Esophagus squamous epithelium (tissue), 5 donors: Measurements from ENCODE around the gene ASMT. TPM values are rescaled to one million over a fixed set of nuclear protein-coding genes. Genes with fewer than 3 reads are reported as not detected.

Source experiments
- DNase-seq: peaks from one replicate; lab custom pipeline; 2025; lab: John Stamatoyannopoulos, UW
- H3K27ac ChIP-seq, 4 donors: fragments of 200-600 bp; sonication (generic); one replicate each; pipeline ENCODE4 v1.5.1; 2016 to 2019; ENCODE audit warnings: mild to moderate bottlenecking in 1 of 4
- H3K27me3 ChIP-seq, 4 donors: fragments of 200-600 bp; sonication (generic); 1 replicate in 3 of 4; 2 replicates in 1 of 4; pipeline versions ENCODE4 v1.5.1 to v1.6.0; 2017 to 2021; ENCODE audit warnings: antibody characterized with exemption in 1 of 4
- H3K36me3 ChIP-seq, 3 donors: fragments of 200-600 bp; sonication (generic); one replicate each; pipeline ENCODE4 v1.5.1; 2016 to 2019
- H3K4me1 ChIP-seq, 3 donors: fragments of 200-600 bp; sonication (generic); one replicate each; pipeline ENCODE4 v1.5.1; 2017 to 2019
- H3K4me3 ChIP-seq, 4 donors: fragments of 200-600 bp; sonication (generic); 1 replicate in 3 of 4; 2 replicates in 1 of 4; pipeline ENCODE4 v1.5.1; 2016 to 2019; ENCODE audit warnings: mild to moderate bottlenecking in 2 of 4, moderate library complexity in 1 of 4
- H3K9me3 ChIP-seq, 3 donors: fragments of 200-600 bp; sonication (generic); one replicate each; pipeline ENCODE4 v1.5.1; 2016 to 2019
- POLR2A ChIP-seq, 4 donors: fragments of 450-650 bp; IDR thresholded peaks; one replicate each; pipeline ENCODE4 v1.6.1; 2017; ENCODE audit warnings: antibody characterized with exemption in 4 of 4, mild to moderate bottlenecking in 4 of 4, moderate library complexity in 3 of 4
- WGBS, 2 donors: methylation state at CpG; one replicate each; pipeline ENCODE4 v1.1.5; 2018; 5-methylcytosine and 5-hydroxymethylcytosine counted together
- intact Hi-C: fragments of 100-400 bp; cut with DNase I; formaldehyde crosslinking; loops from one replicate; pipeline ENCODE4 v1.15.0; 2022
- total RNA-seq, 4 donors: library from RNA; depleted of rRNA; stranded (reverse); fragments of >200 nt; gene quantifications; one replicate each; pipeline ENCODE4 v1.1.0, GENCODE V29; 2016
- TF ChIP-seq, protein P1 (sequence below), 6 experiments: fragments of 450-650 bp in 4 of 6; fragments of 200-600 bp in 2 of 6; sonication (generic) in 2 of 6; IDR thresholded peaks; one replicate each; pipeline ENCODE4 v1.5.1; 2016 to 2019; ENCODE audit warnings: antibody characterized with exemption in 6 of 6, mild to moderate bottlenecking in 4 of 6, moderate library complexity in 4 of 6
- donor health status: DM: yes; HTN: yes; CAD: no.

The ASMT gene
- total RNA-seq, 4 donors from 2014 or later = not detected

DNA sequence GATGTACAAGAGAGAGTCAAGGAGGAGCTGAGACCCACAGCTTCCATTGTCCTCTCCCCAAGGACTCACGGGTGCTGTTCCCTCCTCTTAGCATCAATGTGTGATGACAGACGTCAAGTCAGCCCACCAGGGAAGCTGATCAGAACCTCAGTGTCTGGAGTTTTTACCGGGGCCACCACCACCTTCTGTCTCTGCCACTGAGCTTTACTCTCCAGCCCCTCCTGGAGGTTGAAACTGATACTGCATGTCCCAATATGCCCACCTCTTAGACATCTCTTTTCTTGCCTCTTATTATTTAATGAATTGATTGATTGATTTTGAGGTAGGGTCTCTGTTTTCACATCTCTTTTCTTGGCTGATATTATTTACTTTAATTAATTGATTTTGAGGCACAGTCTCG is 33.7 kb upstream of the ASMT start:
- DNase-seq = no peak
- Histone ChIP-seq H3K36me3 (no peaks in the 10 kb centered on the region), H3K4me3 (no peak overlapping the region), H3K9me3 (no peaks in the 10 kb centered on the region), H3K27ac (no peak overlapping the region), H3K4me1 (peaks cover 0 to 4% (median 0%) of the 10 kb centered on the region in 3 donors), H3K27me3 (no peaks in the 10 kb centered on the region)
- WGBS, 2 donors = 28 to 35% methylated on average over 4 of the region's 4 CpGs
- TF ChIP-seq, protein P1, sequence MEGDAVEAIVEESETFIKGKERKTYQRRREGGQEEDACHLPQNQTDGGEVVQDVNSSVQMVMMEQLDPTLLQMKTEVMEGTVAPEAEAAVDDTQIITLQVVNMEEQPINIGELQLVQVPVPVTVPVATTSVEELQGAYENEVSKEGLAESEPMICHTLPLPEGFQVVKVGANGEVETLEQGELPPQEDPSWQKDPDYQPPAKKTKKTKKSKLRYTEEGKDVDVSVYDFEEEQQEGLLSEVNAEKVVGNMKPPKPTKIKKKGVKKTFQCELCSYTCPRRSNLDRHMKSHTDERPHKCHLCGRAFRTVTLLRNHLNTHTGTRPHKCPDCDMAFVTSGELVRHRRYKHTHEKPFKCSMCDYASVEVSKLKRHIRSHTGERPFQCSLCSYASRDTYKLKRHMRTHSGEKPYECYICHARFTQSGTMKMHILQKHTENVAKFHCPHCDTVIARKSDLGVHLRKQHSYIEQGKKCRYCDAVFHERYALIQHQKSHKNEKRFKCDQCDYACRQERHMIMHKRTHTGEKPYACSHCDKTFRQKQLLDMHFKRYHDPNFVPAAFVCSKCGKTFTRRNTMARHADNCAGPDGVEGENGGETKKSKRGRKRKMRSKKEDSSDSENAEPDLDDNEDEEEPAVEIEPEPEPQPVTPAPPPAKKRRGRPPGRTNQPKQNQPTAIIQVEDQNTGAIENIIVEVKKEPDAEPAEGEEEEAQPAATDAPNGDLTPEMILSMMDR (IDR thresholded peaks at IDR 0.05) = peak; percentile 41 to 81 (median 74)
- no peak for TF ChIP-seq POLR2A (IDR thresholded peaks at IDR 0.05)
- intact Hi-C loops = no loop called here

DNA sequence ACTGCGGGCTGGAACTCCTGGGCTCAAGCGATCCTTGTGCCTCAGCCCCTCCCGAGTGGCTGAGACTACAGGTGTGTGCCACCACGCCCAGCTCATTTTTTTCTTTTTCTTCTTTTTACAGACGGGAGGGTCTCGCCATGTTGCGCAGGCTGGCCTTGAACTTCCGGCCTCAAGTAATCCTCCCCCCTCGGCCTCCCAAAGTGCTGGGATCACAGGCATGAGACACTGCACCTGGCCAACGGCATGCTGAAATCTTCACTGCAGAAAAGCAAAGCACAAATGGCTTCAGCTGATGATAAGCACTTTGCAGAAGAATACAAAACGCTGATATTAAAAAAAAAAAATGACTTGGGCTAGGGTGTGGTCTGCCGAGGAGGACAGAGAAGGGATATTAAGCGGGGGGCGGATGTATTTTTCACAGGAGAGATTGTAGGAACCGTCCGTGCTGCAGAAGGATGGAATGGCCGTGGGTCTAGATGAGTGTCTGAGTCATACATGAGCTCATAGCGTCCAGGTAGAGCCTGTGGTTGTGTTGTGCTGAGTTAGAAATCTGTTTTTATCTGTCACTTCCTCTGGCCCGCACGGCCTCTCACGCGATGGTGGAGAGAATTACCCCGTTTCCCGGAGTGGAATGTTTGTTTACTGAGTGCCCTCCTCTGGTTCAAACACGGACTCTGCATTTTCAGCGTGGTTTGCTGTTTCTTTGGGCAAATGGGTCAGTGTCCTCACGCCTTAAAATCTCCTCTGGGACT is 32.0 kb upstream of the ASMT start:
- no peak for DNase-seq
- no peak for TF ChIP-seq POLR2A (IDR thresholded peaks at IDR 0.05)
- TF ChIP-seq, protein P1 (IDR thresholded peaks at IDR 0.05) = no peak
- Histone ChIP-seq H3K27me3 (no peaks in the 10 kb centered on the region), H3K36me3 (no peaks in the 10 kb centered on the region), H3K4me3 (no peak overlapping the region), H3K9me3 (no peaks in the 10 kb centered on the region), H3K27ac (no peak overlapping the region), H3K4me1 (peaks cover 0 to 4% (median 0%) of the 10 kb centered on the region in 3 donors)
- 35 to 41% methylated on average over 21 to 26 of the region's 27 CpGs for WGBS, 2 donors
- intact Hi-C loops = no loop called here

DNA sequence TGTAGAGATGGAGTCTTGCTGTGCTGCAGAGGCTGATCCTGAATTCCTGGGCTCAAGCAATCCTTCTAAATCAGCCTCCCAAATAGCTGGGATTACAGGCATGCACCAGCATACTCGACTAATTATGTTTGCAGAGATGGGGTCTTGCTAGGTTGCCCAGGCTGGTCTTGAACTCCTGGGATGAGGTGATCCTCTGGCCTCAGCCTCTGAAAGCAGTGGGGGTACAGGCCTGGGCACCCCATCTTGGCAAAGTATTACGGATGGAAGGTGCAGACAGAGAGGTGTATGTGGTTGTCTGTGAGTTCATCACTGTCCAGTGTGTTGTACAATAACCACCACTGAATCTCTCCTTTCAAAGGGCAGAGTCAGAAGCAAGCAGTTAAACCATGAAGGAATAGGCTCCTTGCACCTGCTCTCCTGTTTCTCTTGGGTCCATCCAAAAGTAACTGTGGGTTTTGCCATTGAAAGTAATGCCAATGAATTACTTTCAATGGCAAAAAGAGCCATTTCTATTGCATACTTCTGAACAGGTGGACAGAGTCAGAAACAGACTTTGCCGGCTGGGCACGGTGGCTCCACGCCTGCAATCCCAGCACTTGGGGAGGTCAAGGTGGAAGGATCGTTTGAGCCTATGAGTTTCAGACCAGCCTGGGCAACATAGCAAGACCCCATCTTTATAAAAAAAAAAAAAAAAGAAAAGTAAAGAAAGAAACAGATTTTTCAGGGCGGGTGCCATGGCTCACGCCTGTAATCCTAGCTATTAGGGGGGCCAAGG is 30.4 kb upstream of the ASMT start:
- H3K27ac ChIP-seq = no peak overlapping the region
- intact Hi-C loops = no loop called here
- peaks cover 0 to 4% (median 0%) of the 10 kb centered on the region in 3 donors for H3K4me1 ChIP-seq
- DNase-seq = no peak
- no peaks in the 10 kb centered on the region for H3K9me3 ChIP-seq
- TF ChIP-seq, protein P1 (IDR thresholded peaks at IDR 0.05) = no peak
- TF ChIP-seq POLR2A (IDR thresholded peaks at IDR 0.05) = no peak
- no peak overlapping the region for H3K4me3 ChIP-seq
- WGBS, 2 donors = 82 to 83% methylated on average over 3 to 8 of the region's 8 CpGs
- no peaks in the 10 kb centered on the region for H3K36me3 ChIP-seq
- no peaks in the 10 kb centered on the region for H3K27me3 ChIP-seq

DNA sequence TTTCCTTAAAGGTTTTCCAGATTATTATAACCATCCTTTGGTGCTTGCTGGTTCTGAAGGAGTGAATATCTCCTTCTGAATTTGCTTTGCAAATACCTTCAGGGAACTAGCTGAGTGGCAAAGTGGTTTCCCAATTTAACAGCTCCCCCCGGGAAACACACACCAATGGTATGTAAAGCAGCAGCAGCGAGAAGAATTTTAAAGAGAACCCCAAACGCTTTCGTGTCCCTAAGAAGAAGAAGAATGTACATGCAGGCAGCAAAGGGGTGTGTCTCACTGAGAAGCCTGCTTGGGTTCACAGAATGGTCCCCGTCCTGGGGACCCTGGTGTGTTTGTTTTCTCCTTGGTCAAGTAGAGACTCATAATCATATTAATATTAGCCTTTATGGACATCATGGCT is 27.7 kb upstream of the ASMT start:
- Histone ChIP-seq H3K36me3 (no peaks in the 10 kb centered on the region), H3K27ac (no peak overlapping the region), H3K4me3 (no peak overlapping the region), H3K27me3 (no peaks in the 10 kb centered on the region), H3K4me1 (peaks cover 0 to 12% (median 0%) of the 10 kb centered on the region in 3 donors), H3K9me3 (no peaks in the 10 kb centered on the region)
- no peak for DNase-seq
- intact Hi-C loops = no loop called here
- TF ChIP-seq, protein P1 (IDR thresholded peaks at IDR 0.05) = no peak
- TF ChIP-seq POLR2A (IDR thresholded peaks at IDR 0.05) = no peak
- 22 to 23% methylated on average over 4 to 5 of the region's 5 CpGs for WGBS, 2 donors
